GM10266 (cell line): ENCODE data around the gene ARFGEF2.
"Not testable (repeated sequence)": the region's sequence is repeated elsewhere in the genome, so short reads cannot be mapped to it uniquely, and the experiment has no call there.

Experiments
- DNase-seq: peaks from one replicate; pipeline ENCODE4 v3.0.0; 2012; ENCODE audit errors: extremely low spot score
- TF ChIP-seq, protein P1 (sequence below): IDR thresholded peaks from 2 replicates; pipeline ENCODE4 v1.5.1; 2012; ENCODE audit warnings: mild to moderate bottlenecking, low read depth; ENCODE audit not compliant: control insufficient read depth, insufficient read depth; ENCODE audit errors: missing control alignments

Gene ARFGEF2

DNA sequence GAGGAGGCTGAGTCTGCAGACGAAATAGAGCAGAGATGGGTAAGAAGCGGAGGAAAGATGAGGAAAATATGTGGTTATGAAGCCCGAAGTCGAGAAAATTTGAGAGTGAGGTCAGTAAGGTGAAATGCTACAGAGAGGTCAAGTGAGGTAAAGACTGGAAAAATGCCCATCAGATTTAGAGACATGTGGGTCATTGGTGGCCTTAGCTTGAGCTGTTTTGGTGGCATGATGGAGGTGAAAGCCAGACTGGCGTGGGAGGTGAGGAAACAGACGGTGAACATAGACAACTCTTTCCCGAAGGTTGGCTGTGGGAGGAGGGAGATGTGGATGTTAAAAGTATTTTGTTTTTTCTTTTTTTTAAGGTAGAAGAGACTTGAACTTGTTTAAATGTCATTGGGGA is 9.4 kb downstream of the ARFGEF2 start:
- no peak for DNase-seq
- TF ChIP-seq, protein P1, sequence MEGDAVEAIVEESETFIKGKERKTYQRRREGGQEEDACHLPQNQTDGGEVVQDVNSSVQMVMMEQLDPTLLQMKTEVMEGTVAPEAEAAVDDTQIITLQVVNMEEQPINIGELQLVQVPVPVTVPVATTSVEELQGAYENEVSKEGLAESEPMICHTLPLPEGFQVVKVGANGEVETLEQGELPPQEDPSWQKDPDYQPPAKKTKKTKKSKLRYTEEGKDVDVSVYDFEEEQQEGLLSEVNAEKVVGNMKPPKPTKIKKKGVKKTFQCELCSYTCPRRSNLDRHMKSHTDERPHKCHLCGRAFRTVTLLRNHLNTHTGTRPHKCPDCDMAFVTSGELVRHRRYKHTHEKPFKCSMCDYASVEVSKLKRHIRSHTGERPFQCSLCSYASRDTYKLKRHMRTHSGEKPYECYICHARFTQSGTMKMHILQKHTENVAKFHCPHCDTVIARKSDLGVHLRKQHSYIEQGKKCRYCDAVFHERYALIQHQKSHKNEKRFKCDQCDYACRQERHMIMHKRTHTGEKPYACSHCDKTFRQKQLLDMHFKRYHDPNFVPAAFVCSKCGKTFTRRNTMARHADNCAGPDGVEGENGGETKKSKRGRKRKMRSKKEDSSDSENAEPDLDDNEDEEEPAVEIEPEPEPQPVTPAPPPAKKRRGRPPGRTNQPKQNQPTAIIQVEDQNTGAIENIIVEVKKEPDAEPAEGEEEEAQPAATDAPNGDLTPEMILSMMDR: no peak

DNA sequence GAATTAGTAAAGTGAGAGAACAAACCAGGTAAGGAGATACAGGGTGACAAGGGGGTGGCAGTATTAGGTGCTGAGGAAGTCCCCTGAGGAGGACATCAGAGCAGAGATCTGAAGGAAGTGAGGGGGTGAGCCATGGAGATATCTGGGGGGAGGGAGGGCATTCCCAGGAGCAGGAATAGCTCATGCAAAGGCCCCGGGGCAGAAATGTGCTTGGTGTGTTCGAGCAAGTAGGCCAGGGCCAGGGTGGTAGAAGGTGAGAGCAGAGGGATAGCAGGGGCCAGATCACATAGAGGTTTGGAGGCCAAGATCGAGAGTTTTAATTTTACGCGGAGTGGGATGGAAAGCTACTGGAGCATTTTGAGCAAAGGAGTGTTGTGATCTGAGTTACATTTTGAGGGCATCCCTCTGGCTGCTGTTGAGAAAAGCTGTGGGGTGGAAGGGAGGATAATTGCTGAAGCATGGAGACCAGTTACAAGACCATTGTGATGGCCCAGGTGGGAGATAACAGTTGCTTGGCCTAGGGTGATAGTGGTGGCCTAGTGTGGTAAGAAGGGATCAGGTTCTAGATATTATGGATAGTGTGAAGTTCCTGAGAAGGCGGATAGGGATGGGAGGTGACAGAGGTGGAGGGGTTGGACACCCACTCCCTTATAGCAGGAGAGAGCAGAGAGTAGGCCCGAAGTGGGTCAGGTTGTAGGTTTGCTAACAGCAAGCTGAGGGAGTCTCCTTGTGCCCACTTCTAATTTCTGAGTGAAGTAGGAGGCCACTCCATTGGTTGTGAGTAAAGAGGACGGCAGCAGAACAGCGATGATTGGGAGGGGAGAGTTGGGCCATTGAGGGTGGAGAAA is 10.2 kb downstream of the ARFGEF2 start:
- no peak for DNase-seq
- TF ChIP-seq, protein P1: no peak

DNA sequence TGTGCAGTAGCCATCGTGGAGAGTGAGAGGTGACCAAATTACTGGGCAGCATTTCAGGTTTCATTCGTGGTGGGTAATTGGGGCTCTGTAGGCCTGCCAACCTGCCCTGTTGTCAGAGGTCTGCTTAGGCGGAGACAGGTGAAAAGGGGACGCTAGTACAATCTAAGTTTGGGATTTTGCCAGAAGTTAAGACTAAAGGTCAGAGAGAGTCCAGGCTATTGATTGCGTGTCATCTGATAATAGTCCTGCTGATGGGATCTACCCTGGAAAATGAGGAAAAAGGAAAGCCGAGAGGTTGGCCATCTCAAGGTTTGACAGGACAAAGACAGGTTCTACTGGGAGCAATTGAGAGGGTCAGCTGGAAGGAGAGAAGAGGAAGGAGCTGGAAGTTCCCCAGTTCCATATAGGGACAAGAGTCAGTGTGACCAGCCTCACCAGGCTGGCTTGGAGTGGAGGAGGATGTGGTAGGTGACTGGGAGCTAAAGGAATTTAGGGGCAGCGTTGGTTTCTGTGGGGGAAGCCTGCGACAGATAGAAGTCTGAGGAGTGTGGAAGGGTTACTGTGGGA is 10.9 kb downstream of the ARFGEF2 start:
- TF ChIP-seq, protein P1: no peak
- no peak for DNase-seq

DNA sequence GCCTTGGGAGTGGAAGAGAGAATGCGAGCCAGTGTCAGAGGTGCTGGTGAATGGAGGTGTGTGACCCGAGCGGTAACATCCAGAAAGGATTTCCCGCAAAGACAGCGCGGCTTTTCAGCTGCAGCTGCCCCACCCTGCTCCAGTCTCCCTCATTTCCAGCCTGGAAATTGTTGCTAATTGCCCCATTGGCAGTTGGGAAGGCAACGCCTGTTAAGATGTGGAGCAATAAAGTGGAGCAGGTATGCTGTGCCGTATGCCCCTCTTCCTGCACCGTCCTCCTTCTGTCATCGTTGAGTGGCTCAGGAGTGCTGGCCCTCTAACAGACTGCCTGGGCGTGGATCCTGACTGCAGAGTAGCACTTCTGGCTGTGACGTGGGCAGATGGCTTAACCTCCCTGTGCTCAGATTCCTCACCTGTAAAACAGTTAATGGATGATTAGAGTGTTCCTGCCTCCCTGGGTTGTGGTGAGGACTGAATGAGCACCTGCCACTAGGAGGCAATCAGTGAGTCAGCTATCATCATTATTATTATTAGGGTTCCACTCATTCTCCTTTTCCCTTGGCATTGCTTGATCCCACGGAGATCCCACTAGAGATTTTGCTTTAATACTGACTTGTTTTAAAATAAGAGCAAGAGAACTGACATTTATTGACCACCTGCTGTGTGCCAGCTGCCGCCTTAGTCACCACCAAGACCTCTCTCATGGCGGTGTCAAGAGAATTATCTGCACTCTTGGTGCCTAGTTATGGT is 11.7 kb downstream of the ARFGEF2 start:
- TF ChIP-seq, protein P1: no peak
- DNase-seq: no peak

DNA sequence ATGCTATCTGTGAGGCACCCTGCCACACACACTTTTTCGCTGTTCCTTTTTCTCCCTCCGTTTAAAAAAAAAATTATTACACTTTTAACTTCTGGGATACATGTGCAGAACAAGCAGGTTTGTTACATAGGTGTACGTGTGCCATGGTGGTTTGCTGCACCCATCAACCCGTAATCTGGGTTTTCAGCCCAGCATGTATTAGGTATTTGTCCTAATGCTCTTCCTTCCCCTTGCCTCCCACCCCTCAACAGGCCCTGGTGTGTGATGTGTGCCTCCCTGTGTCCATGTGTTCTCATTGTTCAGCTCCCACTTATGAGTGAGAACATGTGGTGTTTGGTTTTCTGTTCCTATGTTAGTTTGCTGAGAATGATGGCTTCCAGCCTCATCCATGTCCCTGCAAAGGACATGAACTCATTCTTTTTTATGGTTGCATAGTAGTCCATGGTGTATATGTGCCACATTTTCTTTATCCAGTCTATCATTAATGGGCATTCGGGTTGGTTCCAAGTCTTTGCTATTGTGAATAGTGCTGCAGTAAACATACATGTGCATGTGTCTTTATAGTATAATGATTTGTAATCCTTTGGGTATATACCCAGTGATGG is 12.9 kb downstream of the ARFGEF2 start:
- not testable (repeated sequence) for DNase-seq

DNA sequence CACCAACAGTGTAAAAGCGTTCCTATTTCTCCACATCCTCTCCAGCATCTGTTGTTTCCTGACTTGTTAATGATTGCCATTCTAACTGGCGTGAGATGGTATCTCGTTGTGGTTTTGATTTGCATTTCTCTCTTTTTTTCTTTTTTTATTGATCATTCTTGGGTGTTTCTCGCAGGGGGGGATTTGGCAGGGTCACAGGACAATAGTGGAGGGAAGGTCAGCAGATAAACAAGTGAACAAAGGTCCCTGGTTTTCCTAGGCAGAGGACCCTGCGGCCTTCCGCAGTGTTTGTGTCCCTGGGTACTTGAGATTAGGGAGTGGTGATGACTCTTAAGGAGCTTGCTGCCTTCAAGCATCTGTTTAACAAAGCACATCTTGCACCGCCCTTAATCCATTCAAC is 13.5 kb downstream of the ARFGEF2 start:
- DNase-seq: not testable (repeated sequence)

DNA sequence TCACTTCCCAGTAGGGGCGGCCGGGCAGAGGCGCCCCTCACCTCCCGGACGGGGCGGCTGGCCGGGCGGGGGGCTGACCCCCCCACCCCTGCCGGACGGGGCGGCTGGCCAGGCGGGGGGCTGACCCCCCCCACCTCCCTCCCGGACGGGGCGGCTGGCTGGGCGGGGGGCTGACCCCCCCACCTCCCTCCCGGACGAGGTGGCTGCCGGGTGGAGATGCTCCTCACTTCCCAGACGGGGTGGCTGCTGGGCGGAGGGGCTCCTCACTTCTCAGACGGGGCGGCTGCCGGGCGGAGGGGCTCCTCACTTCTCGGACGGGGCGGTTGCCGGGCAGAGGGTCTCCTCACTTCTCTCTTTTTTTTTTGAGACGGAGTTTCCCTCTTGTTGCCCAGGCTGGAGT is 14.7 kb downstream of the ARFGEF2 start:
- not testable (repeated sequence) for DNase-seq

DNA sequence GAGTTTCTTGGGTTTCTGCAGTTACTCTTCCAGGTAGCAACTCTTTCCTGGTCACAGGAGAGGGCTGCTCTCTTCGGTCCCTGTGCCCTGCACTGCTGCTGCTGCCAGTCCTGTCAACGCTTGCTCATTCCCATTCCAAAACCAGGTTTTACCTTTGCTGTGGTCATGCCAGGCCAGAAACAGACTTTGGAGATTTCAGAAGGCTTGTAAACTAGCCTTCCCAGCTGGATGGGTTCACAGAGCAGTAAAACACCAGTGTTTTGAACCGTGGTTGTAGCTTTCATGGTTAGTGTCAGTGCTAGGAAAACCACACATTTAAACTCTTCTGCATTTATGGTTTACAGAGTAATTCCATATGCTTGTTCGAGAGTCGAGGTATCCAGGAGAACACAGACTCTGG is 16.2 kb downstream of the ARFGEF2 start:
- no peak for DNase-seq
- TF ChIP-seq, protein P1: no peak
